ENCODE results near the gene RACGAP1.

Gene RACGAP1

GRCh38 chr12:49984476-49985359 lies 40.6 kb downstream of the RACGAP1 start:
- no peak for ATAC-seq

- no peak for ATAC-seq
Measured at GRCh38 chr12:49983892-49984291, 41.4 kb downstream of the RACGAP1 start.

- no peak for ATAC-seq
Measured at GRCh38 chr12:49982246-49983087, 42.8 kb downstream of the RACGAP1 start.

- ATAC-seq = no peak
Measured at GRCh38 chr12:49980501-49981349, 44.6 kb downstream of the RACGAP1 start.

- ATAC-seq = no peak
Measured at GRCh38 chr12:49979791-49980190, 45.5 kb downstream of the RACGAP1 start.

- no peak for ATAC-seq
Measured at GRCh38 chr12:49979016-49979586, 46.2 kb downstream of the RACGAP1 start.

GRCh38 chr12:49978125-49978524 lies 47.2 kb downstream of the RACGAP1 start:
- no peak for ATAC-seq

GRCh38 chr12:49976557-49976956 lies 48.7 kb downstream of the RACGAP1 start:
- no peak for ATAC-seq

- no peak for ATAC-seq
Measured at GRCh38 chr12:49975318-49975761, 50.0 kb downstream of the RACGAP1 start.

GRCh38 chr12:49974677-49975317 lies 50.5 kb downstream of the RACGAP1 start:
- ATAC-seq = no peak

GRCh38 chr12:49974231-49974675 lies 51.0 kb downstream of the RACGAP1 start:
- ATAC-seq = no peak

- ATAC-seq = no peak
Measured at GRCh38 chr12:49973361-49973830, 51.9 kb downstream of the RACGAP1 start.

GRCh38 chr12:49972641-49973360 lies 52.5 kb downstream of the RACGAP1 start, which contains the start of gene AQP6:
TSS of gene AQP6 (plus strand) at chr12:49972947. CDS start at chr12:49973174, 227 bp downstream.
- no peak for ATAC-seq

GRCh38 chr12:49972129-49972528 lies 53.2 kb downstream of the RACGAP1 start:
- ATAC-seq = no peak

- no peak for ATAC-seq
Measured at GRCh38 chr12:49971141-49971540, 54.2 kb downstream of the RACGAP1 start.

- no peak for ATAC-seq
Measured at GRCh38 chr12:49970658-49971057, 54.6 kb downstream of the RACGAP1 start.

GRCh38 chr12:49969651-49970429 lies 55.5 kb downstream of the RACGAP1 start:
- no peak for ATAC-seq

- ATAC-seq = no peak
Measured at GRCh38 chr12:49969027-49969426, 56.3 kb downstream of the RACGAP1 start.

GRCh38 chr12:49968471-49968870 lies 56.8 kb downstream of the RACGAP1 start:
- no peak for ATAC-seq

- peak in 1 of 2 donors; percentile 2 for ATAC-seq
Measured at GRCh38 chr12:49967777-49968250, 57.5 kb downstream of the RACGAP1 start.
